Astrocyte of the hippocampus (primary cell): ENCODE measurements around the gene RHOF.

Experiments used
- DNase-seq: peaks from one replicate; pipeline ENCODE4 v3.0.0; 2011; ENCODE audit warnings: low read depth, low spot score

The RHOF gene

GRCh38 chr12:121804417-121805111, 11.1 kb upstream of the RHOF start:
- DNase-seq = peak; percentile 63

- peak; percentile 75 for DNase-seq
Measured at GRCh38 chr12:121803861-121804416, 10.5 kb upstream of the RHOF start, which contains the start of gene SETD1B. SETD1B (plus strand) TSS chr12:121804009; CDS start chr12:121804738, 729 bp downstream.

GRCh38 chr12:121802843-121803698, 9.6 kb upstream of the RHOF start:
- DNase-seq = peak; percentile 97

GRCh38 chr12:121802485-121802842, 9.0 kb upstream of the RHOF start:
- no peak for DNase-seq

GRCh38 chr12:121801595-121802484, 8.4 kb upstream of the RHOF start:
- peak; percentile 68 for DNase-seq

GRCh38 chr12:121800694-121801594, 7.5 kb upstream of the RHOF start:
- DNase-seq = peak; percentile 90

GRCh38 chr12:121799842-121800693, 6.6 kb upstream of the RHOF start:
- peak; percentile 97 for DNase-seq

GRCh38 chr12:121799156-121799841, 5.8 kb upstream of the RHOF start:
- peak; percentile 82 for DNase-seq

GRCh38 chr12:121798787-121799155, 5.3 kb upstream of the RHOF start:
- DNase-seq = no peak

GRCh38 chr12:121797937-121798786, 4.7 kb upstream of the RHOF start:
- DNase-seq = peak; percentile 61

- DNase-seq = peak; percentile 95
Measured at GRCh38 chr12:121796855-121797751, 3.6 kb upstream of the RHOF start.

GRCh38 chr12:121795034-121795968, 1.8 kb upstream of the RHOF start:
- peak; percentile 92 for DNase-seq

GRCh38 chr12:121794534-121795033, 1.1 kb upstream of the RHOF start:
- DNase-seq = no peak

- peak; percentile 97 for DNase-seq
Measured at GRCh38 chr12:121793838-121794533, 498 bp upstream of the RHOF start.
